HG02943 (cell line): ENCODE measurements around the gene ORC1.

Experiments used
- ATAC-seq: cut with Tn5 transposase; IDR thresholded peaks from one replicate; pipeline ENCODE4 v1.9.1; 2021; ENCODE audit warnings: mild to moderate bottlenecking, low read depth, moderate library complexity; ENCODE audit not compliant: unreplicated experiment

Gene ORC1

DNA sequence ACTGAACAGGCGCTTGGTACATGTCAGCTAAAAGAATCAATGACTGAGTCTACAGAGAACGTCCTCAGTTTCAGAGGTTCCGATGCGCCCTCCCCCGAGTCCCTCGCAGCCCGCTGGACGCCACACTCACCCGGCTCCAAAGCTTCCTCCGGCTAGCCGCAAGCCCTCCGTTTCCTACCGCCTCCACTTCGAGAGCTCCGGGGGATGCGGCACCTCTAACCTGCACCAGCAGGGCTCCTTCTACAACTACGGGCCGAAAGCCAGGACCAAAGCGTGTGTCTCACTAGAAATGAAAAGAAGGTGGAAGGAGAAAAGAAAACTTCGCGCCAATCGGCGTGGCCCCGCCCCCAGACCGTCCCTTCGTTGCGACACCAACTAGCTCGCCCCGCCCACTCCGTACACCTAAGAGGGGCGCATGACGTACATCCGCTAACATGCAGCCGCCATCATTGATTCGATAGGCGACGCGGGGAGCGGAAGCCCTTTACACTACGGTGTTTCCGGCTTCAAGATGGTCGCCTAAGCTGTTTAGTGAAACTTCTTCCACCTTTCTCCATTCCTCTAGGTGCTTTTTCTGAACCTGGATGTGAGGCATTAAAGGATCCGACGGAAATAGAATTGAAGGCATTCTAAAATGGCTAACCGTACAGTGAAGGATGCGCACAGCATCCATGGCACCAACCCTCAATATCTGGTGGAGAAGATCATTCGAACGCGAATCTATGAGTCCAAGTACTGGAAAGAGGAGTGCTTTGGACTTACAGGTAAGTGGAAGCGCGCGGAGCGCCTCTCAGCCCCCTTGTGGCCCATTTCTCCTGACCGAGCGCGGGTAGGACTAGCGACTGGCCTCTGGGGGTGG lies at the start of gene ORC1, which contains the start of gene PRPF38A:
Gene ORC1 (minus strand): TSS at position 308 of the 859 bp plus-strand sequence. CDS start 2,200 bp downstream, outside the sequence.
Gene PRPF38A (plus strand): TSS at position 487 of the 859 bp plus-strand sequence. CDS start 148 bp downstream, at position 635.
- ATAC-seq, result peak; percentile 92

- no peak for ATAC-seq
Measured at GRCh38 chr1:52444463-52444862, 40.2 kb upstream of the ORC1 start.

DNA sequence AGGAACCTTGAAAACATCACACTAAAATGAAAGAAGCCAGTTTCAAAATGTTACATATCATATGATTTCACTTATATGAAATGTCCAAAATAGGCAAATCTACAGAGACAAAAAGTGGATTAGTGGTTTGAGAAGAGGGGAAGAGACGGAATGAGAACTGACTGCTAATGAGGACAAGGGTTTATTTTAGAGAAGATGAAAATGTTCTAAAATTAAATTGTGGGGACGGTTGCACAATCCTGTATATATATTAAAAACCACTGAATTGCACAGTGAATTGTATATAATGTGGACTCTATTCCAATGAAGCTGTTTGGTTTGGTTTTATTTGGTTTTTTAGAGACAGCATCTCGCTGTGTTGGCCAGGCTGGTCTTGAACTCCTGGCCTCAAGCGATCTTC lies 35.8 kb upstream of the ORC1 start:
- no peak for ATAC-seq

GRCh38 chr1:52436817-52437216 lies 32.6 kb upstream of the ORC1 start:
- ATAC-seq, result no peak

- no peak for ATAC-seq
Measured at GRCh38 chr1:52435650-52436049, 31.4 kb upstream of the ORC1 start.

DNA sequence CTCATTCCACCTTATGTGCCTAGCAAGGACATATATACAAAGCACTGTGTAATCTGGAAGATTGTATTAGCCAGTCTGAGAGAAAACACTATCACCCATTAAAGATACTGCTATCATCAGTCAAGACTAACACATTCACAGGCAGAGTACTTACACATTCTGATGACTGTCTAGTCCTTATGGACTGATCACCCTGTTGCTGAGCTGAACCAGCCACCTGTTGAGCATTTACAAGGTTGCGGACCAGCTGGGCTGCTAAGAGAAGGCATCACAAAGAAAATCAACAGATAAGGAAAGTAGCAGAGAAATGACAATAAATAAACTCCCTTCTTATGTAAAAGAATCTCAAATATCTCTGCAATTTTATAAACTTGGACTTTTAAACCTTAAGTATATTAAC lies 31.0 kb upstream of the ORC1 start:
- no peak for ATAC-seq

- no peak for ATAC-seq
Measured at GRCh38 chr1:52432807-52433206, 28.6 kb upstream of the ORC1 start.

GRCh38 chr1:52427152-52427551 lies 22.9 kb upstream of the ORC1 start:
- no peak for ATAC-seq

DNA sequence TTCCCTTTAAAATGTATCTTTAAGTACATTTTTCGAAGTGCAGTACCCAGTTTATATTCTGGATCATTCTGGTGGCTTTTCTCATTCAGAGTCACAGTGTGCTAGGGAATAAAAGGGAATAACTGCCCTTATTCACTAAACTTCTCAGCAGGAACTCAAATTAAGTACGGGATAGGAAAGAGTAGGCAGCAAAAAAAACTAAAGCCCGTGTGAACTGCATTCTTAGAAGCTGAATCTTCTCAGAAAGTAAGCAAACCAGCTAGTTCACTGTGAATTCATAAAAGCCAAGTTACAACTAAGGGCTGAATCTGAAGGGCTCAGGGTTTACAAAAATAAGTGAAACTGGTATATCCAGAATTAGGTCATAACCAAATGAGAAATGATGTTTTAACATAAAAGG lies 22.1 kb upstream of the ORC1 start:
- no peak for ATAC-seq

GRCh38 chr1:52424813-52425212 lies 20.6 kb upstream of the ORC1 start:
- no peak for ATAC-seq

- no peak for ATAC-seq
Measured at GRCh38 chr1:52424231-52424636, 20.0 kb upstream of the ORC1 start.

GRCh38 chr1:52423771-52424170 lies 19.5 kb upstream of the ORC1 start:
- no peak for ATAC-seq

DNA sequence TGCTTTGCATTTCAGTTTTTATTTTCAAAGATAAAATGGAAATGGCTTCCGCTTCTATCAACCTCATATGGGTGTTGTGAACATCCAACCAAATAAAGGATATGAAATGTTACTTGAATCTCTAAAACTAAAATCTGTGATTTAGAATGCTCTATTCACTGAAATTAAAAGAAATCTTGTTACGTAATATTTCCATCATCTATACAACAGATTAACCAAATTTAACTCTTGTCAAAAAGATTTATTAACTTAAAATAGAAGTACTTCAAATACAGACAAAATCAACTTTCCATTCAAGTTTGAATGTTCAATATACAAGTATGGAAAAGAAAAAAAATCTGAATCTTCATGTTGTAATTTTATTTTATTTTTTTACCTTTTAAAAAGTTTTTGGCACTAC lies 18.8 kb upstream of the ORC1 start:
- no peak for ATAC-seq

- no peak for ATAC-seq
Measured at GRCh38 chr1:52420713-52421112, 16.5 kb upstream of the ORC1 start.

- ATAC-seq, result no peak
Measured at GRCh38 chr1:52416811-52417210, 12.6 kb upstream of the ORC1 start.

DNA sequence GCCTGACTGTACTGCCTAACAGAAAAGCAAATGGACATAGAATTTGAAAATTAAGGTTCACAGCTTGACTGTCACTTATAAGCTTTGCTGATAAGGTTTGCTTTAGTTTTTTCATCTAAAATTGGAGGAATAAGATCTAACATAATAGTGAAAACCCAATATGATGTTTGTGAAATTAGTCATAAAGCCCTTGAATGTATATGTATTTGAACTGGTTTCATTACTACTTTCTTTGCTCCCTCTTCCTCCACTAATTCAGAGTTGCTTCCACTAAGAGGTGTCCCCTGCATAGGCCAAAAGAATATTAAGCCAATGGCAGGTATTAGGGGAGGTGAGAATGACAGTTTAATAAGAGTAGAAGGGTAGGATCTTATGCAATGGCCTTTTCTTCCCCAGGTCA lies 10.7 kb upstream of the ORC1 start:
- no peak for ATAC-seq

DNA sequence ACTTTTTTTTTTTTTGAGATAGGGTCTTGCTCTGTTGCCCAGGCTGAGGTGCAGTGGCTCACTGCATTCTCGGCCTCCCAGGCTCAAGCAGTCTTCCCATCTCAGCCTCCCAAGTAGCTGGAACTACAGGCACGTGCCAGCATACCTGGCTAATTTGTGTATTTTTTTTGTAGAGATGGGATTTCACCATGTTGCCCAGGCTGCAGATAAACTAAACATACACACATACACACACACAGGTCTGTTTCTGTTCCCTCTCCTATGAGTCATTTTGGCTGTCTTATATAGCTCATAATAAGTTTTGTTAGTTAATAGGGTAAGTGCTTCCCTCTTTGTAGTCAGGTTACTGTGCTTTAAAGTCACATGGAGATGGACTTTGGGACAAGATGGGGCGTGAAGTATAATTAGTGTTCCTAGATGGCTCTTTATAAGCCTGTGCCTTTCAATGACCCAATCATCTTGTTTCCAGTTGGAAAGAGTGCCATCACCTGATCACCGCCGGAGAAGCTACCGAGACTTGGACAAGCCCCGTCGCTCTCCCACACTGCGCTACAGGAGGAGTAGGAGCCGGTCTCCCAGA lies 9.3 kb upstream of the ORC1 start:
- ATAC-seq, result no peak

DNA sequence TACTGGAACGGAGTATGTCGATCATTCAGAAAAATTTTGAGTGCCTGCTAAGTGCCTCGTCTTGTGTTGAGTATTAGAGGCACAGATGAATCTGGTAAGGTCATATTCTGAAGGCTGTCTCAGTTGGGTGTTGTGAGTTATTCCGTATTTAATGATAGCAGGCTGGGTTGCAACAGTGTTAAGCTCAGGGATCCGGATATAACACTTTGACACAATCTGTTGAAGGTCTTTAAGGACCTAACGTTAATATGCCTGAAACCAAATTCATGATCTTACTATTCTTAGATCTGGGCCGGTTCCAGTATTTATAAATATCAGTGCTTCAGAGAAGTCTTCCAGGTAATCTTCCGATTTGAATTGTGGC lies 734 bp upstream of the ORC1 start:
- ATAC-seq, result no peak

DNA sequence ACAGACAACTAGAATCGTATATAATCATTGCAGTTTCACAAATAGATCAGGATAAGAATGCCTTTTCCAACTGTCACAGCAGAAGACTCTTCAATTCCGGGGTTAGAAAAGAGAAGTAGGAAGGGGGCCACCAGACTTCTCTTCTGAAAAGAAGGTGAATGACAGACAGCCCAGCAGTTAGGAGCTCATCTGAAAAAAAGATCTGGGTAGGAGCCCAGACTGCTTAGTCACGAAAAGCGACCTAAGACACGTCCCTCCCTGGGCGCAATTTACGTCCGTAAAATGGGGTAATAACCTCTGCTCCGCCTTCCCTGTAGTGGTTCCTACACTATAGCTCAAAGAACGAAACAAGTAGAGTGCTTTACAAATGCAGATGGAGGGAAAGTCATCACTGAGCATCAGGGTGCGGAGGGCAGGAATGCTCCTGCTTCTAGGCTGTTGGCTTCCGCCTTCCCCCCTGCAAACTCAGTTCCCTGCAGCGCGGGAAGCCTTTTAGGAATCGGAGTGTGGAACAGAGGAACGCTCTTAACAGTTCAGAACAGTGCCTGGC lies 582 bp downstream of the ORC1 start:
- peak; percentile 20 for ATAC-seq

- ATAC-seq, result no peak
Measured at GRCh38 chr1:52402860-52403240, 1.4 kb downstream of the ORC1 start.

GRCh38 chr1:52400131-52400530 lies 4.1 kb downstream of the ORC1 start:
- no peak for ATAC-seq

DNA sequence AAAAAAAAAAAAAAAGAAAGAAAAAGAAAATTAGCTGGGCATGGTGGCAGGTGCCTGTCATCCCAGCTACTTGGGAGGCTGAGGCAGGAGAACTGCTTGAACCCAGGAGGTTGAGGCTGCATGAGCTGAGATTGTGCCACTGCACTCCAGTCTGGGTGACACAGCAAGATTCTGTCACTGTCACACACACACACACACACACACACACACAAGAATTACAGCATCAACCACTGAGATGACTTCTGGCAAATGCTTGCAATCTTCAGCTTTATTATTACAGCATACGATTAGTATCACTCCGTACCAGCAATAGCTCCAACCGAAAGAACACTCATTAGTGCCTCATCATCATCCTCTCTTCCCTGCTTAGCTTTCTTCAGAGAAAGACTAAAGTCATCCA lies 4.6 kb downstream of the ORC1 start:
- ATAC-seq, result no peak
